ENCODE results near the gene ZBTB21.
"Not testable (repeated sequence)": the region's sequence is repeated elsewhere in the genome, so short reads cannot be mapped to it uniquely, and the experiment has no call there.

Gene ZBTB21

GRCh38 chr21:42016364-42016985, 6.3 kb upstream of the ZBTB21 start:
- no peak for DNase-seq

- DNase-seq: no peak
Observed at GRCh38 chr21:42013931-42014330, 3.8 kb upstream of the ZBTB21 start.

- no peak for DNase-seq
Observed at GRCh38 chr21:42013376-42013775, 3.2 kb upstream of the ZBTB21 start.

- DNase-seq: no peak
Observed at GRCh38 chr21:42012763-42013329, 2.7 kb upstream of the ZBTB21 start.

GRCh38 chr21:42012344-42012743, 2.2 kb upstream of the ZBTB21 start:
- no peak for DNase-seq

- peak; percentile 13 for DNase-seq
Observed at GRCh38 chr21:42010507-42011495, 641 bp upstream of the ZBTB21 start.

- DNase-seq: peak; percentile 36
Observed at GRCh38 chr21:42009018-42009830, 936 bp downstream of the ZBTB21 start.

GRCh38 chr21:42007356-42007940, 2.7 kb downstream of the ZBTB21 start:
- no peak for DNase-seq

- DNase-seq: no peak
Observed at GRCh38 chr21:42006765-42007164, 3.4 kb downstream of the ZBTB21 start.

- DNase-seq: no peak
Observed at GRCh38 chr21:42004406-42005199, 5.6 kb downstream of the ZBTB21 start.

GRCh38 chr21:42003051-42003461, 7.1 kb downstream of the ZBTB21 start:
- no peak for DNase-seq

- DNase-seq: peak; percentile 63
Observed at GRCh38 chr21:42002421-42002958, 7.7 kb downstream of the ZBTB21 start.

- no peak for DNase-seq
Observed at GRCh38 chr21:42001781-42002180, 8.4 kb downstream of the ZBTB21 start.

GRCh38 chr21:42000908-42001307, 9.3 kb downstream of the ZBTB21 start:
- DNase-seq: no peak

GRCh38 chr21:41997657-41998056, 12.5 kb downstream of the ZBTB21 start:
- DNase-seq: no peak

- DNase-seq: no peak
Observed at GRCh38 chr21:41995577-41995976, 14.6 kb downstream of the ZBTB21 start.

- DNase-seq: not testable (repeated sequence)
Observed at GRCh38 chr21:41994613-41995012, 15.5 kb downstream of the ZBTB21 start.

GRCh38 chr21:41993744-41994143, 16.4 kb downstream of the ZBTB21 start:
- no peak for DNase-seq

GRCh38 chr21:41992576-41992975, 17.6 kb downstream of the ZBTB21 start:
- DNase-seq: no peak

- no peak for DNase-seq
Observed at GRCh38 chr21:41991659-41992058, 18.5 kb downstream of the ZBTB21 start.

GRCh38 chr21:41989698-41990097, 20.5 kb downstream of the ZBTB21 start:
- no peak for DNase-seq
